GM19455 (cell line): ENCODE measurements around the gene HOXA3.

Source experiments
- ATAC-seq: cut with Tn5 transposase; IDR thresholded peaks from one replicate; pipeline ENCODE4 v1.9.1; 2021; ENCODE audit not compliant: unreplicated experiment

The HOXA3 gene

GRCh38 chr7:27179503-27180430, 27.4 kb upstream of the HOXA3 start:
- ATAC-seq: no peak

- ATAC-seq: no peak
Observed at GRCh38 chr7:27179030-27179429, 26.6 kb upstream of the HOXA3 start.

GRCh38 chr7:27178366-27178765, 26.0 kb upstream of the HOXA3 start:
- ATAC-seq: no peak

DNA sequence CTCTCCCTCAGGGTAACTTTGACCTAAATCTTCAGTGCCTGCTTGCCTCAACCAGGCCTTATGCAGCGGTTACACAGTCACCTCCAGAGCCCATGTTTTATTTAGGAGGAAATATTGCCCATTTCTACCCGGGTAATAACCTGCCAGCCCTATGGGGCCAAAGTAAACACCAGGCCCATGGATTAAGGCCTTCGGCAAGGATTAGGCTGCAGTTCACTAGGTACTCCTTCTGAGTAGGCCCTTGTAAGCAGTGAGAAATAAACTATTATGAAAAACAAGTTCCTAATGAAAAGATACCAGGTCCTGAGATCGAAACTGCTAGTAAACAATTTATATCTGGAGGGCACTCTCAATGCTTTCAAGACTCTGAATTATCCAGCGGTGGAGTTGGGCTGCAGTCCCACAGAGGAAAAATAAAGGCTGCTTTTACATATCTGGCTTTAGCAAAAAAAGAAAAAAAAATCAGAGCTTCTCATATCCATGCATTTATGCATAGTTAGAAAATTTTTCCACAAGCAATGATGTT, 25.5 kb upstream of the HOXA3 start:
- no peak for ATAC-seq

- ATAC-seq: no peak
Observed at GRCh38 chr7:27176962-27177794, 24.8 kb upstream of the HOXA3 start.

- ATAC-seq: no peak
Observed at GRCh38 chr7:27176524-27176845, 24.1 kb upstream of the HOXA3 start.

- ATAC-seq: no peak
Observed at GRCh38 chr7:27175626-27176523, 23.5 kb upstream of the HOXA3 start.

DNA sequence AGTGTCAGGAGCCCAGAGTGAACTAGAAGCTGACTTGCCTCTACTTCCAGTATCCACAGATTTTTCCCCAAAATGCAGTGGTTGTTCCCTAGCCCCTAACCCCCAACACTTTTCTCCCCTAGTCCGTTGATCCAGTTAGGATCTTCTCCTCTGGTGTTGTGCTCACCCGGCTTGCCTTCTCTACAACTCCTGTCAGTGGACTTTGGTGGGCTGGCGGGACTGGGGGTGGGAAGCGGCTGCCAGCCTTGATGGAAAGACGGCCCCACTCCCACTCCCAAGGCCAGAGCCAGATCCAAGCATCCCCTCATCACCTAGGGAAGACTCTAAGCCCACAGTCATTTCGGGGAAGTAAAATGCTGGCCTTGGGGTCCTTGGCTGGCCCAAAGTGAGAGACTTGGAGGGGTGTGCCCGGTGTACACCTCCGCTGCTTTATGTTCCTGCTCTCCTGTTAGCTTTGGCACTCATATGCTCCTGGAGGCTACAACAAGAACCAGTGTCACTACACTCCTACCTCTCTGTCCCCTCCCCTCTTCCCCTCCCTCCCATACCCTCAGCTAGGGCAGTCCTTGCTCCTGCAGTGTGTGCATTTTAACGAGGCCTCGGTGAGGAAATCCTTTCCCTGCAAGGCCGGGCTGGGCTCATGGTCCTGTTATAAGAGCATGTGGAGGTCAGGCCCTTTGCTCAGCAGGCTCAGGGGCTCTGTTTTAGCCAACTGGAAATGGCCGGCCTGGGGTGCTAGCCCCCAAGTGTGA, 22.7 kb upstream of the HOXA3 start:
- ATAC-seq: no peak

DNA sequence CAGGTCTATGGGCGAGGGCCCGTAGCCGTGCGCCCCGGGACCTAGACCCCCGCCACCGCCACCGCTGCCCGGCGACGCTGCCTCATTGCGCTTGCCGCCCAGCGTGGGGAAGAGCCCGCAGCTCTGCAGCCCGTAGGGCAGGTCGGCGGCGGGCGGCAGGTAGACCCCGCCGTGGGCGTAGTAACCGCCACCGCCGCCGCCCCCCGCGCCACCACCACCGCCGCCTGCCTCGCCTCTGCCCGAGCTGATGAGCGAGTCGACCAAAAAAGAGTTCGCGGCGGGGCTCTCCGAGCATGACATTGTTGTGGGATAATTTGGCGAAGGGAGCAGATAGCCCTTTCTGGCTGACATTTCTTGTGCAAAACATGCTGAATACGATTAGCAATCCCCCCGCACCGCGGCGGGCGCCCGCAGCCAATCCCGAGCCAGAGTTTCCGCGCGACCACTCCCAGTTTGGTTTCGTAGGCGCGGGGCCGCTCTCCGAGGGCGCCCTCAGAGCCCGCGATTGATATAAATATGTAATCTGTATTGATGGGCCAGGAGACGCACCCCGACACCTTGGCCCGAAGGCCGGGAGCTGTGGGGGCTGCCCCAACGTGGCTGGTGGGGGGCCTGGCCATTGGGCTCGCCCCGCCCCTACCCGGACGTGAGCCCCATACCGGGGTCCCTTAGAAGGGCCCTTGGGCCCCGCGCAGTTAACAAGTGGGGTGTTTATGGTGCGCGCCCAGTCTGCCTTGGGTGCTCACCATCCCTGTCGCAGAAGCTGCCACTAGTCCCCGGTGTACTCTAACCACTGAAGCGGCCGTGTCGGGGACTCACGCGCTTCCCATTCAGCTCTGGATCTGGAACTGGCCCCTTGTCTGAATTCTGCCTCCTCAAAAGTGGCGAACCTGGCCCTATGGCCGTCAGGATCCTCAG, 21.8 kb upstream of the HOXA3 start, which contains the start of gene HOXA10:
TSS of gene HOXA10 (minus strand) at position 365 of the 918 bp plus-strand sequence. CDS start at position 351, 14 bp downstream.
- no peak for ATAC-seq

DNA sequence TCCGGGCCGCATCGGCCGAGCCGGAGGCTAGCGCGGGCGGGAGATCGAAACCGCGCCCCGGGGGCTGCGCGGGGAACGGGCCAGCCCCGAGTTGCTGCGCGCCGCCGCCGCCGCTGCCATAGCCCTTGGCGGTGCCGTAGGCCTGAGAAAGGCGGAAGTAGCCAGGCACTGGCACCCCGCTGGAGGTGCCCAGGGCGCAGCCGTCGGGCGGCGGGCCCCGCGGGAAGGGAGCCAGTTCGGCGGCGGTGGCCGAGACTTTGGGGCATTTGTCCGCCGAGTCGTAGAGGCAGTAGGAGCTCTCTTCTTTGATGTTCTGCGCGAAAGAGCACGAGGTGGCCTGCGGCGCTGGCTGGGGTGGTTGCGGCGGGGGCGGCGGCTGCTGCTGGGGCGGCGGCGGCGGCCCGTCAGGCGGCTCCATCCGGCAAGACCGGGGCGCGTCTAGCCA, 21.1 kb upstream of the HOXA3 start:
- no peak for ATAC-seq

DNA sequence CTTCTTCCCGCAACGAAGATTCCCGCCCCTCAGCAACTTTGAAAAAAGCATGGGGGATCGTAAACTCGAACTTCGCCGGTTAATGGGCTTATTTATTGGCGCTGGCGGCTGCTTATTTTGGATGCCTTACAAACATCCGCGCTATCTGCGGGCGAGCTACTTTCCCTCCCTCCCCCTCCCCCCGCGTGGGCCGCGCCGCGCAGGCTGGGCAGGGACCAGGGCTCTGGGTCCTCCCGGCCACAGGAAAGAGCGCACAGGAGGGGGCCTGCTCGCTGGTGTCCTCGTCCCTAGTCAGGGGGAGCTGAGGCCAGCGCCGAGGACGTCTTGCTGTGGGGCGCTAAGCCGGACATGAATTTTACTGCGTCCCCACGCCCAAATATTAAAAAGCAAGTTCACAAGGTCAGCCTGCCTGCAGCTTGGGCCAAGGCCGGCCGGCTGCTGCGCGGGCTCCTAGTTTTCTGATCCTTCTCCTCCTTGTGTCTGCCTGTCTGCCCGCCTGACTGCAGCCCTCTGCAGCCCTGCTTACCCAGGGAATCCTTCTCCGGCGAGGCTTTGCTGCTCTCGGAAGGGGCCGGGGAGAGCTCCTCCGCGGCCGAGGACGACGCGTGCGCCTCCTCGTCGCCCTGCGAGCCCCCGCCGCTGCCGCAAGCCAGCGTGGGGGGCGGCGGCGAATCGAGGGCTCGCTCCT, 20.6 kb upstream of the HOXA3 start:
- ATAC-seq: no peak

DNA sequence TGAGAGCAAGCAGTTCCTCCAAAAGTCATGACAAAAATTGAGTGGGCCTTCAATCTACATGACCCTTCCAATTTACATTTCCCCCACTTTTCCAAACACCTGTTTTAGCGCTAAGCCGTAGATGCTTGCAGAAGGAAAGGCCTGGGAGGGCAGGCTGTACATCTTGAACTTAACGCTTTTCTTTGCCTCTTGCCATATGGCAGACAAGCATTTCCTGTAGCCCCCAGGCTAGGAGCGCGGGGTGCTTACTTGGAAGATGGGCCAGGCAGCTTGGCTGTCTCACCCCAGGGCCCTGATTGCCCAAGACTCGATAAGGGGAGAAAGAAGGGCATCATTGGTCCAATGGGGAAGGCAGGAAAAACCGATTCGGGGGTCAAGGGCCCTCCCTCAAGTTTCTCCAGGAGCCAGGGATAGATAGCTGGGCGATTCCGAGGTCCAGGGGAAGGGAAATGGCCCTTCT, 20.0 kb upstream of the HOXA3 start:
- ATAC-seq: no peak

GRCh38 chr7:27171637-27172314, 19.4 kb upstream of the HOXA3 start:
- no peak for ATAC-seq

DNA sequence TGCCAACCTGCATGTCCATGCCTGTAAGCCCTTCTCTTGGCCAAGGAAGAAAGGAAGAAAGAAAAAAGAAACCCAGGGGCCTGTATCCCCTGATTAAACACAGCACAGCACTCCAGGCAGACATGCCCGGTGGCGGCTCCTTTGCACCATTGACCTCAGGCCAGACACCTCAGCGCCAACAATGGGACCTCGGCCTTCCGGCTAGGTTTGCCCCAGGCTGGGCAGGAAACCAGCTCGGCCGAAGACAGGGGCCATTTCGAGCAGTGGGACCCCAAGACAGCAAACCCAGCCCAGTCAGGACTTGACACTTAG, 18.9 kb upstream of the HOXA3 start:
- ATAC-seq: no peak

GRCh38 chr7:27170426-27171324, 18.3 kb upstream of the HOXA3 start:
- ATAC-seq: no peak

GRCh38 chr7:27169658-27170425, 17.5 kb upstream of the HOXA3 start:
- ATAC-seq: no peak
